Naive thymus-derived CD8-positive, alpha-beta T cell (primary cell): Measurements from ENCODE around the gene TJP3. TPM values are rescaled to one million over a fixed set of nuclear protein-coding genes. Genes with fewer than 3 reads are reported as not detected.

Experiments
- ATAC-seq, 2 donors: fragments of 150-1000 bp; cut with Tn5 transposase in 1 of 2; sonication (Bioruptor Pico), chemical (Tn5 transposase) in 1 of 2; 1 replicate in 1 of 2; 2 replicates in 1 of 2; pipeline ENCODE4 v1.10.0; 2021; ENCODE audit warnings: mild to moderate bottlenecking in 2 of 2, moderate library complexity in 2 of 2
- POLR2A ChIA-PET: fragments of 350-600 bp; sonication (Branson Sonifier 250); formaldehyde crosslinking; loops from one replicate; lab custom pipeline; 2021; ENCODE audit warnings: antibody characterized with exemption; lab: Charles Lee
- DNase-seq, 10 donors: peaks; one replicate each; pipeline versions ENCODE4 v3.0.0 to v3.0.0-alpha.2; 2020 to 2022
- H3K27ac Mint-ChIP-seq, 10 donors: one replicate each; pipeline ENCODE4 v1.8.0; 2020 to 2022; ENCODE audit warnings: mild to moderate bottlenecking in 10 of 10, mixed read lengths in 10 of 10, moderate library complexity in 4 of 10, inconsistent platforms in 1 of 10
- H3K27me3 Mint-ChIP-seq, 5 donors: one replicate each; pipeline ENCODE4 v1.8.0; 2021 to 2022; ENCODE audit warnings: mixed read lengths in 5 of 5
- H3K36me3 Mint-ChIP-seq, 3 donors: one replicate each; pipeline ENCODE4 v1.8.0; 2020 to 2022; ENCODE audit warnings: mixed read lengths in 3 of 3, mild to moderate bottlenecking in 2 of 3, inconsistent platforms in 1 of 3
- H3K4me1 Mint-ChIP-seq, 4 donors: one replicate each; pipeline ENCODE4 v1.8.0; 2021 to 2022; ENCODE audit warnings: mixed read lengths in 4 of 4
- H3K4me3 Mint-ChIP-seq, 10 donors: one replicate each; pipeline ENCODE4 v1.8.0; 2020 to 2022; ENCODE audit warnings: mild to moderate bottlenecking in 10 of 10, mixed read lengths in 10 of 10, moderate library complexity in 6 of 10, inconsistent platforms in 1 of 10
- H3K9me3 Mint-ChIP-seq, 9 donors: one replicate each; pipeline ENCODE4 v1.8.0; 2020 to 2022; ENCODE audit warnings: mixed read lengths in 9 of 9, mild to moderate bottlenecking in 3 of 9, inconsistent platforms in 1 of 9, moderate library complexity in 1 of 9
- polyA plus RNA-seq, 3 donors: library from polyadenylated mRNA; unstranded; fragments of 300-500 nt; fragmentation: Illumina TruSeq; gene quantifications; one replicate each; pipeline ENCODE4 v1.2.3, GENCODE V29; 2021
- total RNA-seq, 8 experiments: library from RNA in 2 of 8; stranded (reverse) in 2 of 8; gene quantifications; one replicate each; pipeline ENCODE4 v1.2.3 and lab custom pipeline; 2021 to 2026

TJP3 gene, protein sequence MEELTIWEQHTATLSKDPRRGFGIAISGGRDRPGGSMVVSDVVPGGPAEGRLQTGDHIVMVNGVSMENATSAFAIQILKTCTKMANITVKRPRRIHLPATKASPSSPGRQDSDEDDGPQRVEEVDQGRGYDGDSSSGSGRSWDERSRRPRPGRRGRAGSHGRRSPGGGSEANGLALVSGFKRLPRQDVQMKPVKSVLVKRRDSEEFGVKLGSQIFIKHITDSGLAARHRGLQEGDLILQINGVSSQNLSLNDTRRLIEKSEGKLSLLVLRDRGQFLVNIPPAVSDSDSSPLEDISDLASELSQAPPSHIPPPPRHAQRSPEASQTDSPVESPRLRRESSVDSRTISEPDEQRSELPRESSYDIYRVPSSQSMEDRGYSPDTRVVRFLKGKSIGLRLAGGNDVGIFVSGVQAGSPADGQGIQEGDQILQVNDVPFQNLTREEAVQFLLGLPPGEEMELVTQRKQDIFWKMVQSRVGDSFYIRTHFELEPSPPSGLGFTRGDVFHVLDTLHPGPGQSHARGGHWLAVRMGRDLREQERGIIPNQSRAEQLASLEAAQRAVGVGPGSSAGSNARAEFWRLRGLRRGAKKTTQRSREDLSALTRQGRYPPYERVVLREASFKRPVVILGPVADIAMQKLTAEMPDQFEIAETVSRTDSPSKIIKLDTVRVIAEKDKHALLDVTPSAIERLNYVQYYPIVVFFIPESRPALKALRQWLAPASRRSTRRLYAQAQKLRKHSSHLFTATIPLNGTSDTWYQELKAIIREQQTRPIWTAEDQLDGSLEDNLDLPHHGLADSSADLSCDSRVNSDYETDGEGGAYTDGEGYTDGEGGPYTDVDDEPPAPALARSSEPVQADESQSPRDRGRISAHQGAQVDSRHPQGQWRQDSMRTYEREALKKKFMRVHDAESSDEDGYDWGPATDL
- 10 to 100 TPM; 13.0 TPM for total RNA-seq
- polyA plus RNA-seq, result 10 to 100 TPM in 1 of 3 donors, 1 to 10 TPM in 2; 5.2 to 11.1 (median 8.9) TPM
- 1.2 to 9.7 (median 8.2) reads per million in 6 experiments for total RNA-seq (lab: John Stamatoyannopoulos, UW)

- Mint-ChIP-seq H3K27ac (peak within 1 kb of the TSS in 1 of 10 donors; percentile 41), H3K9me3 (no peaks in the 10 kb centered on the region)
- POLR2A ChIA-PET, result interaction anchor here (0.9 kb wide), 1 partner anchor 11 kb away, joined by 3 read pairs; no protein-coding TSS in a partner anchor
Measured at GRCh38 chr19:3708207-3708931, at the start of gene TJP3. Gene TJP3 (plus strand): TSS chr19:3708384. CDS start chr19:3728433, 20,049 bp downstream.

DNA sequence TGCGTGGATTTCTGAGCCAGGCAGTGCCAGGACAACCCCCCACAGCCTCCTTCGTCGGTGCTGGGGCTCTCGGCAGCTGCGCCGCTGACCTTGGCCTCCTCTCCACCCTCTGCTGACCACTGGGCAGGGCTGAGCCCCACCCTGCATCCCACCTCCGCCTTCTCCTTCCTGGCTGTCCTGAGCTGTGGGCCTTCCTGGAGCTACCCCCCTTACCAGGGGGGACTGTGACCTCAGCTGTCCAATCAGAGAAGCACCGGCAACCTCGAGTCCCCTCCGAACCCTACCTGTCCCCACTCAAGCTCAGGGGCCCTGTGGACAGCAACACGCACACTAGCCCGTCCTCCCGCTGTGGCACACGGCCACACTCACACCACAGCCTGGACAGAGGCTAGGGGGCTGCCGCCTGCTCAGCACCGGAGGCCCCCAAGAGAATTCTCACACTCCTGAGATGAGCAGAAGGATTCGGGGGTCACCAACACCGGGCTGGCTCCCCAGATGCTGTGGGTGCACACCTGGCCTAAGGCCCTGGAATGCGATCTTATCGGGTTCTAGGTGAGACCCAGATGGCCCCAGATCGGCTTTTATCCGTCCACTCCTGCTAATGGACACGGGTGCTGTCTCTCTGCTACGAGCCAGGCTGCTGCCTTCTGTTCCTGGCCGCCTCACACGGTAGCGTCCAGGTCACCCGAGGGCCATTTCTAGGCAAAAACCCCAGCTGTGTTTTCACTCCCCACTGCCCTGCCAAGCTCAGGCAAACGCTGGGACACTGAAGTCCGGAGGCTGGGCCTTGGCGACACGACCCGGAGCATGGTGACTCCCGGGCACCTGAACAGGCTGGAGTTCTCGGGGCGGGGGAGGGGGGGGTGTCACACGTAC, 49.1 kb upstream of the TJP3 start:
- Mint-ChIP-seq H3K36me3 (peaks cover 0 to 41% (median 19%) of the 10 kb centered on the region in 3 donors), H3K4me3 (no peak overlapping the region), H3K4me1 (no peaks in the 10 kb centered on the region), H3K9me3 (no peaks in the 10 kb centered on the region), H3K27ac (no peak overlapping the region), H3K27me3 (no peaks in the 10 kb centered on the region)
- DNase-seq (no peak), ATAC-seq (no peak)
- POLR2A ChIA-PET, result interaction anchor here (0.6 kb wide), 1 partner anchor 285 kb away, joined by 3 read pairs; no protein-coding TSS in a partner anchor

More at GRCh38 chr19:3708207-3708931, at the start of gene TJP3:
- peaks cover 2 to 5% (median 4%) of the 10 kb centered on the region in 4 donors for H3K4me1 Mint-ChIP-seq
- no peaks in the 10 kb centered on the region for H3K36me3 Mint-ChIP-seq
- H3K27me3 Mint-ChIP-seq, result peaks cover 0 to 20% (median 2%) of the 10 kb centered on the region in 5 donors
- ATAC-seq, result no peak
- DNase-seq, result no peak
- no peak within 1 kb of the TSS for H3K4me3 Mint-ChIP-seq

DNA sequence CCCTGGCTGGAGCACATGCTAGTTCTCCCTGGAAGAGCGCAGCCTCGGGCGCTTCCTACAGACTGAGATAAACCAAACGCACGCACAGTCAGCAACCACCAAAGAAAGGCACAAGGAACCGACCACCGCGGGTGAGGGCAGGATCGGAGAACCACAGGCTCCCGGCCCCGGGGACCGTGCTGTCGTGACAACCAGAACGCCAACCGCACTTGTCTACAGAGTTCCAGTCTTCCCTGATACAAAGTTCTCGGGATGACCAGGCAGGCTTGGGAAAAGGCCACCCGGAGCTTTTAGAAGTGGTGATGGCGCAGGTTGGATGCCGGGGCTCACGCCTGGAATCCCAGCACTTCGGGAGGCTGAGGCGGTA, 48.5 kb upstream of the TJP3 start:
- ATAC-seq (no peak), DNase-seq (no peak)
- Mint-ChIP-seq H3K9me3 (no peaks in the 10 kb centered on the region), H3K36me3 (peaks cover 0 to 40% (median 19%) of the 10 kb centered on the region in 3 donors), H3K4me1 (no peaks in the 10 kb centered on the region), H3K27me3 (no peaks in the 10 kb centered on the region), H3K4me3 (no peak overlapping the region), H3K27ac (peak overlapping the region in 1 of 10 donors; percentile 53)
- POLR2A ChIA-PET, result interaction anchor here (0.6 kb wide), 1 partner anchor 285 kb away, joined by 3 read pairs; no protein-coding TSS in a partner anchor

DNA sequence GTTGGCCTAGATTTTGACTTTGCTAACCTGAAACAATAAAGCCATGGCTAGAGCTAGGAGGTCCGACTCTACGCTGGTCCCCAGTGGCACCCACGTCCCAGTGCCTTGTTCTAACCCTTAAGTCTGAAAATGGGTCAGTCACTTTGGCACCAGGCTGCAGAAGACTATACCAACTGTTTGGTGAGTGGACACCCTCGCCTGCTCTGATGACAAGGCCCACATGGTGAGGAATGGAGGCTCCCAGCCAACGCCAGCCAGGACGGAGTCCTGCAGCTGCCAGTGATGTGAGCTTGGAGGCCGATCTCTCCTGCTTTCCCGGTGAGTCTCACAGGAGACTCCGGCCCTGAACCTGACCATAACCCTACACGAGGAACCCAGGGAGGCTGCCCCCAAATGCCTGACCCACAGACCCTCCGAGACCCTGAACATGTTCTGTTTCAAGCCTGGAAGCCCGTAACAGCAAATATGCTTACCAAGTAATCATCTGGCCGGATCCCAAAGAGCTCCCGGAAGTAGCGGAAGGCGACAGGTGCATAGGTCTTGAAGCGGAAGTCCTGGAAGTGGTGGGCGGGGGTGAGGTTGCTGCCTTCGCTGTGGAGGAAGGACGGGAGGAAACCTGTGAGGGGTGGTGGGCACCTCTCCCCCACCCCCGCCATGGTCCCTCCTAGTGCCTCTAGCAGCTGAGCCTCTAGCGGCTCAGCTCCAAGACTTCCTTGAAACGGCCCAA, 47.5 kb upstream of the TJP3 start:
- H3K4me1 Mint-ChIP-seq, result peaks cover 0 to under 1% (median 0%) of the 10 kb centered on the region in 4 donors
- no peak overlapping the region for H3K4me3 Mint-ChIP-seq
- no peaks in the 10 kb centered on the region for H3K27me3 Mint-ChIP-seq
- ATAC-seq (no peak), DNase-seq (no peak)
- POLR2A ChIA-PET, result interaction anchor here (0.6 to 1.7 kb wide), 3 partner anchors 26 to 339 kb away, joined by 3 to 6 read pairs (median 3); no protein-coding TSS in a partner anchor
- no peak overlapping the region for H3K27ac Mint-ChIP-seq
- no peaks in the 10 kb centered on the region for H3K9me3 Mint-ChIP-seq
- peaks cover 0 to 40% (median 19%) of the 10 kb centered on the region in 3 donors for H3K36me3 Mint-ChIP-seq

DNA sequence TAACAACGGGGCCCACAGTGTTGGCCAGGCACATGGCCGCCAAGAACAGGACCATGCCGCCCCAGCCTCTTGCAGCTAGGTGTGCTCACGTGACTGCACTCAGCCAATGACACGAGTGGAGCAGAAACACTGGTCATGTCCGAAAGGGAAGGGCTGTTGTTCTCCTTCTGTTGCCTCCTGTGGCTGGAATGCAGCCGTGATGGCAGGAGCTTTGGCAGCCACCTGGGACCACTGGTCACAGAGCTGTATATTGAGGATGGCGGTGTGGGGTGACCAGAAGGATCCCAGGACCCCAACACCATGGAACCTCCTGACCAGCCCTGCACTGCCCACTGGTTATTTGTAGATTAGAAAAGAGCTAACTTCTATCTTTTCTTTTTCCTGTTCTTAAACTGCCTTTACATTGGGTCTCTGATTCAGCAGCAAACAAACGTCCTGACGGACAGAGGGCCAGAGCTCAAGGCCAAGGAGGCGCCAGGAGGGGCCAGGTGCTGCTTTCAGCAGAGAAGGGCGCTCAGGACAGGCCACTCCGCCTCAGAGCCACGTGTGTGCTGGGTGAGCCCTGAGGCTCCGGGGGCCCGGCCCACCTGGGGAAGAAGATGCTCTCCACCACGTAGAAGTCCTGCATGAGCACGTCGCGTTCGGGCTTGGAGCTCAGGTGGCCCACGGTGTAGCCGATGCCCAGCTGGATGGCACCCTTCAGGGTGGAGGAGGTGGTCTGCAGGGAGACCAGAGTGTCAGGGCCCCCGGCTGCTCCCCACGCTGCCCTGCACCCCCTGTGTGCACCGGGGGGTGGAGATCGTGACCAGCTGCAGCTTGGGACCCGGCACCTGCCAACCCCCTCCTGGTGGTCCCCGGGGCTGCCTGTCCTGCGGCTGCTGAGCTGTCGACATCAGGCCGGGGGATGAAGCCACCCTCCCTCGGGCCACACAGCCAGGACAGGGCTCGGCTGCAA, 46.6 kb upstream of the TJP3 start:
- POLR2A ChIA-PET, result interaction anchor here (1.7 kb wide), 1 partner anchor 26 kb away, joined by 6 read pairs; no protein-coding TSS in a partner anchor
- Mint-ChIP-seq H3K4me1 (peaks cover 3 to 9% (median 6%) of the 10 kb centered on the region in 4 donors), H3K36me3 (peaks cover 0 to 39% (median 19%) of the 10 kb centered on the region in 3 donors), H3K4me3 (no peak overlapping the region), H3K27ac (peak overlapping the region in 1 of 10 donors; percentile 53), H3K9me3 (no peaks in the 10 kb centered on the region), H3K27me3 (no peaks in the 10 kb centered on the region)
- ATAC-seq (no peak), DNase-seq (no peak)

- peaks cover 3 to 11% (median 6%) of the 10 kb centered on the region in 4 donors for H3K4me1 Mint-ChIP-seq
- POLR2A ChIA-PET, result no interaction called here
- DNase-seq (no peak), ATAC-seq (no peak)
- H3K4me3 Mint-ChIP-seq, result no peak overlapping the region
- no peaks in the 10 kb centered on the region for H3K9me3 Mint-ChIP-seq
- no peaks in the 10 kb centered on the region for H3K27me3 Mint-ChIP-seq
- H3K36me3 Mint-ChIP-seq, result peaks cover 0 to 29% (median 7%) of the 10 kb centered on the region in 3 donors
- no peak overlapping the region for H3K27ac Mint-ChIP-seq
Measured at GRCh38 chr19:3663838-3664237, 44.3 kb upstream of the TJP3 start.

- POLR2A ChIA-PET, result interaction anchor here (1.2 to 2.1 kb wide), 3 partner anchors 23 to 42 kb away, joined by 3 to 8 read pairs (median 5); partner anchors contain the start of gene PIP5K1C
- ATAC-seq, result no peak
- peaks cover 3 to 16% (median 11%) of the 10 kb centered on the region in 4 donors for H3K4me1 Mint-ChIP-seq
- H3K27ac Mint-ChIP-seq, result no peak overlapping the region
- H3K4me3 Mint-ChIP-seq, result no peak overlapping the region
- no peaks in the 10 kb centered on the region for H3K9me3 Mint-ChIP-seq
- no peak for DNase-seq
- H3K27me3 Mint-ChIP-seq, result no peaks in the 10 kb centered on the region
- peaks cover 0 to 28% (median 7%) of the 10 kb centered on the region in 3 donors for H3K36me3 Mint-ChIP-seq
Measured at GRCh38 chr19:3664879-3665642, 43.1 kb upstream of the TJP3 start.

- Mint-ChIP-seq H3K27ac (peak overlapping the region in 2 of 10 donors; percentile 25 to 32), H3K36me3 (peaks cover 0 to 25% (median 3%) of the 10 kb centered on the region in 3 donors), H3K4me1 (peaks cover 6 to 21% (median 16%) of the 10 kb centered on the region in 4 donors), H3K9me3 (no peaks in the 10 kb centered on the region), H3K27me3 (no peaks in the 10 kb centered on the region), H3K4me3 (no peak overlapping the region)
- ATAC-seq (peak; percentile 95 to 97), DNase-seq (peak; percentile 57 to 87 (median 77))
- POLR2A ChIA-PET, result interaction anchor here (1.2 to 2.1 kb wide), 5 partner anchors 22 to 159 kb away, joined by 3 to 8 read pairs (median 5); partner anchors contain the start of genes FZR1 and PIP5K1C
Measured at GRCh38 chr19:3665681-3666544, 42.3 kb upstream of the TJP3 start.
